Measurements from ENCODE around the gene RERE. TPM values are rescaled to one million over a fixed set of nuclear protein-coding genes. Genes with fewer than 3 reads are reported as not detected.

Gene RERE
- total RNA-seq, 1 experiment from 2014 or later = 73.4 TPM

DNA sequence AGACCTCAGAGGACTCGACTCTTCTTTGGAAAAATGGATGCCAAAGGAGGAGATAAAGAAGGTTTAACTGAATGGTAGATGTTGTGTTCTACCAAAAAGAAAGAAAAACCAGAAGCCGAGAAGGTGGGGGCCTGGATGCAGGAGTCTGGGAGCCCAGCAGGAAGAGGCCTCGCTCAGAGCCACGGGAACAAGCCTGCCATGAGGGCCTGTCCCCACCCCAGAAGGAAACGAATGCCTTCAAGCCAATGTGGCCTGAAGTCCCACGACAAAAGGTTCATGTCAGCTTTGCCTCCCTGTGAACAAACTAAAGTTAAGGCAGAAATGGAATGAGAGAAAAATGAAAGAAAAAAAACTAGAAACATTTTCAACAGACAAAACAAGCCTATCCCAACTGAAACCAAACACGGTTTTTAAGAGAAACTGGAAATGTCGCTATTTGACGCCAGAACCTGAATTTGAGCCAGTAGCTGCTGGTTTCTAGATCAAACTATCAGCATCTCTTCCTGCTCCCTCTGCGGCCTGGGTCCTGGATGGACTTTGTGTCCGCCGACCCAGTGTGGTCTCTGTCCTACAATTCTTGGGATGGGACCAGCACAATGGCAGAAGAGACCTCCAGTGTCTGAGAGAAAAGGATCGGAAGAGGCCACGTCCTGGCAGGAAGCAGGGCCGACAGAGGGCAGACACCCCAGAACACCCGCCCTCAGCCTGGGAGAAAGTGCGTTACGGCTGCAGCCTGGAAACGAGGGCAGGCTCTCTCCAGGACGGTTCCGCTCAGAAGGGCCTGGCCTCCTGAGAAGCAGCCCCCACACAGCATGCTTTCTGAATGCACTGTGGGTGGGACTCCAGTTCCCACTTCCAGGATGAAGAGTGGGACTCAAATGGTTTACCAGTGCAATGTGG, 464.3 kb downstream of the RERE start:
- intact Hi-C loops (cut with micrococcal nuclease; ENCODE audit: unreplicated experiment) = no loop called here
- Histone ChIP-seq H3K79me2 (ENCODE audit: low read depth) (no peaks in the 10 kb centered on the region), H4K20me1 (ENCODE audit: insufficient read depth) (no peaks in the 10 kb centered on the region), H3K27me3 (ENCODE audit: insufficient read depth, low read depth) (no peaks in the 10 kb centered on the region), H3K4me2 (no peak overlapping the region), H3K27ac (no peak overlapping the region), H3F3A (ENCODE audit: insufficient read depth, low read depth) (no peaks in the 10 kb centered on the region), H3K9me3 (ENCODE audit: insufficient read depth, low read depth) (no peaks in the 10 kb centered on the region), H2AFZ (no peak overlapping the region), H3K36me3 (ENCODE audit: low read depth) (no peaks in the 10 kb centered on the region), H3K4me3 (no peak overlapping the region), H3K9me2 (ENCODE audit: insufficient read depth) (no peaks in the 10 kb centered on the region), H3K4me1 (replicated peaks; ENCODE audit: insufficient read depth) (no peaks in the 10 kb centered on the region)
- BruUV-seq (replicated peaks) = no TSS peak
- ChIA-PET CTCF (no interaction called here), POLR2A (ENCODE audit: unreplicated experiment) (interaction anchor here (0.5 kb wide), 1 partner anchor 294 kb away, joined by 4 read pairs; no protein-coding TSS in a partner anchor)
- no peak for TF ChIP-seq CTCF (conservative IDR thresholded peaks at IDR 0.05)
- TF ChIP-seq EZH2 (IDR thresholded peaks at IDR 0.05; ENCODE audit: low read depth) = no peak
- DNase-seq = no peak

DNA sequence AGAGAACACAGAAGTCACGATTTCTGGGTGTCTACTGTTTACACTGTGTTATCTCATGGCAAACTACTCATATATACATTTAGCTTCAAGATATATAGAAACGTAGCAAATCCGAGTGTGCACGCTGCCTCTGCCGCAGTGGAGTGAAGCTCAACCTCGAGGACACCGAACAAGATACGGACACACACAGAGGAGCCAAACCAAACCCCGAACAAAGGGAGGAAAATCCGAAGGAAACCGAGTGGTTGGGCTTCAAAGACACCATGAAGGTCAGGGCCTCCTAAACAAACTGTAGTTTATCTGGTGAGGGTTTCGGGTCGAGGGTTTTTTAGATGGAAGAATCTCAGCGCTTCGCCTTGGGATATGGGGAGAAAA, 465.0 kb downstream of the RERE start:
- POLR2A ChIA-PET (ENCODE audit: unreplicated experiment) = interaction anchor here (0.5 kb wide), 1 partner anchor 293 kb away, joined by 4 read pairs; no protein-coding TSS in a partner anchor
- CTCF ChIA-PET = no interaction called here

More for the DNA sequence above, 465.0 kb downstream of the RERE start:
- no peak for DNase-seq
- Histone ChIP-seq H3K4me3 (no peak overlapping the region), H3K79me2 (ENCODE audit: low read depth) (no peaks in the 10 kb centered on the region), H3K27ac (no peak overlapping the region), H3K4me1 (replicated peaks; ENCODE audit: insufficient read depth) (no peaks in the 10 kb centered on the region), H3K27me3 (ENCODE audit: insufficient read depth, low read depth) (no peaks in the 10 kb centered on the region), H3K4me2 (no peak overlapping the region), H3K36me3 (ENCODE audit: low read depth) (no peaks in the 10 kb centered on the region), H3F3A (ENCODE audit: insufficient read depth, low read depth) (no peaks in the 10 kb centered on the region), H4K20me1 (ENCODE audit: insufficient read depth) (no peaks in the 10 kb centered on the region), H3K9me3 (ENCODE audit: insufficient read depth, low read depth) (no peaks in the 10 kb centered on the region), H2AFZ (no peak overlapping the region), H3K9me2 (ENCODE audit: insufficient read depth) (no peaks in the 10 kb centered on the region)
- no TSS peak for BruUV-seq (replicated peaks)
- intact Hi-C loops (cut with micrococcal nuclease; ENCODE audit: unreplicated experiment) = no loop called here
- TF ChIP-seq EZH2 (IDR thresholded peaks at IDR 0.05; ENCODE audit: low read depth) (no peak), CTCF (conservative IDR thresholded peaks at IDR 0.05) (no peak)

Measured in PC-9 (cell line).